Neural cell (in vitro differentiated cells): ENCODE measurements around the gene TAF11L10.
"Not testable (repeated sequence)": the region's sequence is repeated elsewhere in the genome, so short reads cannot be mapped to it uniquely, and the experiment has no call there.

ENCODE experiments used
- CTCF ChIP-seq: fragments of 450-650 bp; IDR thresholded peaks from 2 replicates; pipeline ENCODE4 v1.5.1; 2014; ENCODE audit warnings: antibody characterized with exemption, mild to moderate bottlenecking, moderate library complexity; ENCODE audit not compliant: poor library complexity, severe bottlenecking
- EP300 ChIP-seq: fragments of 450-650 bp; conservative IDR thresholded peaks from 2 replicates; pipeline ENCODE4 v1.6.1; 2014; ENCODE audit warnings: antibody characterized with exemption, mild to moderate bottlenecking, moderate library complexity; ENCODE audit not compliant: poor library complexity, severe bottlenecking
- MXI1 ChIP-seq: fragments of 450-650 bp; conservative IDR thresholded peaks from 2 replicates; pipeline ENCODE4 v1.6.1; 2014; ENCODE audit warnings: antibody characterized with exemption, mild to moderate bottlenecking; ENCODE audit not compliant: poor library complexity, severe bottlenecking
- POLR2AphosphoS5 ChIP-seq: IDR thresholded peaks from 2 replicates; pipeline ENCODE4 v1.6.1; 2012
- RAD21 ChIP-seq: fragments of 450-650 bp; conservative IDR thresholded peaks from 2 replicates; pipeline ENCODE4 v1.6.1; 2014; ENCODE audit warnings: antibody characterized with exemption, mild to moderate bottlenecking, moderate library complexity
- REST ChIP-seq: IDR thresholded peaks from 2 replicates; pipeline ENCODE4 v1.6.1; 2012; ENCODE audit warnings: borderline replicate concordance
- TAF1 ChIP-seq: IDR thresholded peaks from 2 replicates; pipeline ENCODE4 v1.6.1; 2012; ENCODE audit warnings: low read depth

- not testable (repeated sequence) for TF ChIP-seq CTCF, REST, RAD21, MXI1, POLR2AphosphoS5, TAF1, EP300
These were observed 6.8 kb downstream of the TAF11L10 start, which contains the start of gene TAF11L8 for GRCh38 chr5:17590860-17591259.
